ENCODE measurements around the gene ETV5.

The ETV5 gene

DNA sequence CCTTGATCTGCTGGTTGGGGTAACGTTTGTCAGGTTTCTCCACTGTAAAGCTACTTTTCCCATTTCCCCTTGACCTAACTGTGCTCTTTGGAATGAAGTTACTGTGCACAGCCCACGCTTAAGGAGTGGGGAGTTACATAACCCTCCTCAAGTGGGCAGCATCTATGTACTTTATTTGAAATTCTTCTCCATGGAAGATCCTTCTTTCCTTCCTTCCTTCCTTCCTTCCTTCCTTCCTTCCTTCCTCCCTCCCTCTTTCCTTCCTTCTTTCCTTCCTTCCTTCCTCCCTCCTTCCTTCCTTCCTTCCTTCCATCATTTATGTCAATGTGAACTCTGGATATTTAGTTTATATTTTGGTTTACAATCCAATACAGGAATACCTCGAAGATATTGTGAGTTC lies 94.0 kb downstream of the ETV5 start:
- no peak for DNase-seq

- DNase-seq: no peak
These were observed 95.6 kb downstream of the ETV5 start for GRCh38 chr3:186013312-186013711.

DNA sequence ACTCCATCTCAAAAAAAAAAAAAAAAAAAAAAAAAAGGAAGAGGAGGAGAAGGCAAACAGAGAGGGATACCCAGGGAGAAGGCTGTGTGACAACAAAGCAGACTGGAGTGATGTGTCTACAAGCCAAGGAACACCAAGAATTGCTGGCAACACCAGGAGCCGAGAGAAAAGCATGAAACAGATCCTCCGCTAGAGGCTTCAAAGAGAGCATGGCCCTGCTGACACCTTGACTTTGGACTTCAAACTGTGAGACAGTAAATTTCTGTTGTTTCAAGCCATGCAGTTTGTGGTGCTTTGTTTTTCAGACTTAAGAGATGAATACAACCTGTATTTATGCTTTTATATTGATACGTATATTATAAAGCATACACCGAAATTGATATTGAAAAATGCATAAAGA lies 96.8 kb downstream of the ETV5 start:
- no peak for DNase-seq

- no peak for DNase-seq
These were observed 104.2 kb downstream of the ETV5 start for GRCh38 chr3:186004671-186005070.

GRCh38 chr3:186004209-186004608 lies 104.7 kb downstream of the ETV5 start:
- DNase-seq: no peak

DNA sequence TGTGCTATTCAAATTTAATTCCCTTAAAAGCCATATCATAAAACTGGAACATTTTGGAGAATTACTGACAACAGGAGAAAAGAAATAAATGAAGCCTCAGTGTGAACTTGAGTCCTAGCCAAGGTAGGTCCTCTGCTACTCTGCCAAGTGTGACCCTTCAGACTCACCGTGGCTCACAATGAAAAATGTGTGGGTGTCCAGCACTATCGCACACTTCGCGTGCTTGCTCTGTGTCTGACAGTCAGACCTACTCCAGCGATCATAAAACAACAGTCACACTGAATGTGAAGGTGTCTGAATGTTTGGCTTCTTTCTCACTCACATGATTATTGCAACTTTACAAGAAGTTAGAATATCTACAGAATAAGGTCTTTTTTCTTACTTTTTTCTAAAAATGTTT lies 105.3 kb downstream of the ETV5 start:
- no peak for DNase-seq

DNA sequence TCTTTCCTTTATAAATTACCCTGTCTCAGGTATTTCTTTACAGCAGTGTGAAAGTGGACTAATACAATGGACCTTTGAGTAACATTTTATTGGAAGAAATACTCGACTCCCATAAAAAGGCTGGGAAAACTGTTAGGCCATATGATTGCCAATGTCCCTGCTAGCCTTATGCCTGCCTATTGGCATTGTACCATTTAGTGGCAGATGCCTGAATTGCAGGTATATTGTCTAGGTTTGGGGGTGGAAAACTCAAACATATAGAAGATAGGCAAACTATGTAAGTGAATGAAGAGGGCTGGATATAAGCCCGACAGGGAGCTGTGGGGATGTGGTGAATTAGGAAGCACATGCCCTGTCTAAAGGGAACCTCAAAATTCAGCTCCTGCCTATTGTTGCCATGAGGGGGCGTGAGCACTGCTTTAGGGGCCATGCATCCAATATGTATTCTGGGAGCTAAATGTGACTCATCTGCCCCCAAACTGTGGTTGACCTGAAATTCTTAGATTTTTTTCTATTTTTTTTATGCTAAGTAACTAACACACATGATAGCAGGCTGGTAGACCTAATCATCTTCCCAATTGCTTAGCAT lies 105.9 kb downstream of the ETV5 start:
- DNase-seq: no peak

- DNase-seq: no peak
These were observed 107.0 kb downstream of the ETV5 start for GRCh38 chr3:186001842-186002241.

DNA sequence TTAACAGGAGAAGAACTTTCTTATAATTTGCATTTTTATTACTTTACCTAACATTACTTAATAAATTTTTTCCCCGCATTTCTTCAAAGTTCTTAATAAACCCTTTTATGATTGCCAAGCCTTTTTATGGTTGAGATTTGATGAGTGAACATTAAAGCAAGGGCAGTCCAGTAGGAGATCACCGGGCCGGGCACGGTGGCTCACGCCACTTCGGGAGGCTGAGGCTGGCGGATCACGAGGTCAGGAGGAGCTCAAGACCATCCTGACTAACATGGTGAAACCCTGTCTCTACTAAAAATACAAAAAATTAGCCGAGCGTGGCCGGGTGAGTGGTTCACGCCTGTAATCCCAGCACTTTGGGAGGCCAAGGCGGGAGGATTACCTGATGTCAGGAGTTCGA lies 109.7 kb downstream of the ETV5 start:
- DNase-seq: no peak

DNA sequence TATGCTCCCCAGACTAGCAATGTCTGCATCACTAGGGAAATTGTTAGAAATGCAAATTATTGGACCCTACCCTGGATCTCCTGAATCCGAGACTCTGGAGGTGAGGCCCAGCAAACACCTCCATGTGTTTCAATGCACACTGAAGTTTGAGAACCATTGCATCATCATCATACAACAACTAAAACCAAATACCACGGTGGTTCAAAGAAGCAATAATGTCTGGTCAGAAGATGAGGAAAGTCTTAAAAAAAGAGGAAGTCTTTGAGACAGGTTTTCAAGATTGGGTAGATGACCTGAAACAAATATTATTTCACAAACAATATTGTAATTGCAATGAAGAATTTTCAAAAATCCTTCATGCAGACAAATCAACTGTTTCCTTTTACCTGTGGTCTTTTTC lies 110.8 kb downstream of the ETV5 start:
- DNase-seq: no peak

- no peak for DNase-seq
These were observed 111.8 kb downstream of the ETV5 start for GRCh38 chr3:185997130-185997529.
